ENCODE results near the gene PEAK1. TPM values are rescaled to one million over a fixed set of nuclear protein-coding genes. Genes with fewer than 3 reads are reported as not detected.

Gene PEAK1
- polyA plus RNA-seq, 2 of the 4 experiments (the other 2 are of a cell fraction) = 7.5 to 13.7 TPM

DNA sequence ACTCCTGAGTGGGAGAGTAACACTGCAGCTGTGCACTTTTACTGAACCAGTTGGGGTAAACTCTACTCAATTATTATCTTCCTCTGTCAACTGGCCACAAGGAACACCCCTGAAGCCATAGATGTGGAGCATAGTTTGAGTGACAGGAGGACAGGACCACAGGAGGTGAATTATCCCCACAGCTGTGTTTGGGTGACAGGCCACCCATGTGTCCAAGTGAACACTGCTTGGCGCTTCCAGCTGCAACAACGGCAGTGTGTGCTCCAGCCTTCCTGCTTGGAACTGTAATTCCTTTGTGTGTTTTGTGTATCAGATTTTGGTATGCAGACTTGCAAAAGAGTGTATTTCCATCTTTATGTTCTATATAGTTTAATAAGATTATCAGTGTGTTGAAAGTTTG is 328.8 kb downstream of the PEAK1 start (continued):
- TF ChIP-seq ESRRA (IDR thresholded peaks at IDR 0.05; ENCODE audit: borderline replicate concordance, low read length) (no peak), MYC (IDR thresholded peaks at IDR 0.05; ENCODE audit: borderline replicate concordance, low read length) (no peak)
- TF ChIP-seq, protein P1, sequence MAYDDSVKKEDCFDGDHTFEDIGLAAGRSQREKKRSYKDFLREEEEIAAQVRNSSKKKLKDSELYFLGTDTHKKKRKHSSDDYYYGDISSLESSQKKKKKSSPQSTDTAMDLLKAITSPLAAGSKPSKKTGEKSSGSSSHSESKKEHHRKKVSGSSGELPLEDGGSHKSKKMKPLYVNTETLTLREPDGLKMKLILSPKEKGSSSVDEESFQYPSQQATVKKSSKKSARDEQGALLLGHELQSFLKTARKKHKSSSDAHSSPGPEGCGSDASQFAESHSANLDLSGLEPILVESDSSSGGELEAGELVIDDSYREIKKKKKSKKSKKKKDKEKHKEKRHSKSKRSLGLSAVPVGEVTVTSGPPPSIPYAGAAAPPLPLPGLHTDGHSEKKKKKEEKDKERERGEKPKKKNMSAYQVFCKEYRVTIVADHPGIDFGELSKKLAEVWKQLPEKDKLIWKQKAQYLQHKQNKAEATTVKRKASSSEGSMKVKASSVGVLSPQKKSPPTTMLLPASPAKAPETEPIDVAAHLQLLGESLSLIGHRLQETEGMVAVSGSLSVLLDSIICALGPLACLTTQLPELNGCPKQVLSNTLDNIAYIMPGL (CRISPR knock-in tag; IDR thresholded peaks at IDR 0.05; ENCODE audit: borderline replicate concordance) = no peak

DNA sequence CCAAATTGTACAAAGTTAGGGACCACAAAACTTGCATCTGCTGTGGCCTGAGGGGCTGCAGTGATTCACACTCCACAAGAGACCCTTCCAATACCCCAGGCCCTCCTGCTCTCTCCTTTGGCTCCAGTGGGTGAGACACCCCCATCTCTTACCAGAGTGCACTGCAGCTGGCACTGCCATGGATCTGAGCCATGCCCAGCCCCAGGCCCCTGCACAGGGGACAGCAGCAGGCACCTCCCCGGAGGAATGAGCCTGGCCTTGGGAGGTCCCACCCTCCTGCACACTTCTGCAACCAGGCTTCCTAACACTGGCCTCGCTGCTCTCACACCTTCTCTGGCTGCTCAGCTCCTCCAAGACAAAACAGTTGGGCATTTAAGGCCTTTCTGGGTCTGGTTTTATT is 332.7 kb downstream of the PEAK1 start:
- WGBS (ENCODE audit: missing lambda C conversion rate) = 74% methylated on average over 2 of the region's 2 CpGs
- FAIRE-seq = no peak

DNA sequence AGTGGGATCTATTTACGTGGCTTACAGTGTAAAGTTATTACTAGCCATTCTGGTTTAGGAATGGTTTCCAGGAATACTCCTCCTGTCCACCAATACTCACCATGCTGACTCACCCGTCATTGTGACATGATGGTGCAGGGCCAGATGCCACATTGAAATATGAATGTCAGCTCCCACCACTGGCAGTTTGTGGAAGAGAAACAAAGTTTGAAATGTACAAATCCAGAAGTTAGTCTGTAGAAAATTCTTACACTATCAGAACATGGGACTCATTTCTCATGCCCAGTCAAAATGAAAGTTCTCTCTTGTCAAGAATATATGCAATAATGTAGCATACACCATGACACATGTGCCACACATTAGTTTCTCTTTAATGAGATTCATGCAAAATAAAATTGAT is 334.6 kb downstream of the PEAK1 start:
- H3K9me3 ChIP-seq = no peaks in the 10 kb centered on the region
- H3K27ac ChIP-seq = no peak overlapping the region
- POLR2A ChIA-PET = no interaction called here
- TF ChIP-seq MAZ (IDR thresholded peaks at IDR 0.05; ENCODE audit: borderline replicate concordance, low read depth, low read length) = no peak
- no peak for TF ChIP-seq BHLHE40 (IDR thresholded peaks at IDR 0.05; ENCODE audit: low read depth, low read length)
- no peak for TF ChIP-seq CHD4 (IDR thresholded peaks at IDR 0.05; ENCODE audit: borderline replicate concordance)
- CTCF ChIA-PET = no interaction called here
- H3K4me1 ChIP-seq = no peaks in the 10 kb centered on the region
- DNase-seq (ENCODE audit: low read depth in 1 of 2, low spot score in 1 of 2) = no peak
- no peak for ATAC-seq
- WGBS (ENCODE audit: missing lambda C conversion rate) = 44% methylated on average over 2 of the region's 2 CpGs
- H3K4me2 ChIP-seq = no peak overlapping the region
- H3K4me3 ChIP-seq = no peak overlapping the region
- no peak for FAIRE-seq

More for the DNA sequence above, 332.7 kb downstream of the PEAK1 start:
- ChIA-PET CTCF (interaction anchor here (0.6 to 3.0 kb wide), 4 partner anchors 13 to 546 kb away, joined by 3 to 9 read pairs (median 4); no protein-coding TSS in a partner anchor), POLR2A (no interaction called here)
- Histone ChIP-seq H3K9me3 (no peaks in the 10 kb centered on the region), H3K4me2 (no peak overlapping the region), H3K4me1 (no peaks in the 10 kb centered on the region), H3K27ac (no peak overlapping the region), H3K4me3 (no peak overlapping the region)
- DNase-seq (ENCODE audit: low read depth in 1 of 2, low spot score in 1 of 2) (no peak), ATAC-seq (no peak)
- TF ChIP-seq ESRRA (IDR thresholded peaks at IDR 0.05; ENCODE audit: borderline replicate concordance, low read length) = no peak
- TF ChIP-seq MAFK (IDR thresholded peaks at IDR 0.05; ENCODE audit: partially characterized antibody) = no peak
- 0 out of 2 replicates have a peak, but pooled peaks have one; percentile 7 for TF ChIP-seq POLR2A (IDR thresholded peaks at IDR 0.05; ENCODE audit: low read length)
- TF ChIP-seq CEBPB (IDR thresholded peaks at IDR 0.05) = no peak
- TF ChIP-seq, protein P2, sequence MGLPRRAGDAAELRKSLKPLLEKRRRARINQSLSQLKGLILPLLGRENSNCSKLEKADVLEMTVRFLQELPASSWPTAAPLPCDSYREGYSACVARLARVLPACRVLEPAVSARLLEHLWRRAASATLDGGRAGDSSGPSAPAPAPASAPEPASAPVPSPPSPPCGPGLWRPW (IDR thresholded peaks at IDR 0.05) = no peak

DNA sequence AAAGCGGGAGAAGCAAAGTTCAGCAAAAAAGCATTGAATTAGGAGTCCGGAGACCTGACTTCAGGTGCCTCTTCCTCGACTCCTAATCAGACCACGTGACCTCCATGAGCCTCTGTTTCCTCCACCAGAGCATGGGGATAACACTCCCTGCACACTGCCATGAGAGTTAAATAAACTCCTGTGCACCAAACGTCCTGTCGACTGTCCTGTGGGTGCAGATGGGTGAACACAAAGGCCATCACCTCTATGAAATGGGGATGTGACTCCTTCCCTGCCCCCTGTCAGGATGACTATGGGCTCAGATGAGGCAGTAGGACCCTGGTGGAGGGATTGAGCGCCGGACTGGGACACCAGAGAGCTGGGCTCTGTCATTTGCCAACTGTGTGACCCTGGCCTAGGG is 335.5 kb downstream of the PEAK1 start:
- Histone ChIP-seq H3K27ac (no peak overlapping the region), H3K4me3 (no peak overlapping the region), H3K4me1 (no peaks in the 10 kb centered on the region), H3K4me2 (no peak overlapping the region), H3K9me3 (no peaks in the 10 kb centered on the region)
- WGBS (ENCODE audit: missing lambda C conversion rate) = 79% methylated on average over 7 of the region's 8 CpGs
- ChIA-PET POLR2A (no interaction called here), CTCF (no interaction called here)
- DNase-seq (ENCODE audit: low read depth in 1 of 2, low spot score in 1 of 2) (no peak), FAIRE-seq (no peak), ATAC-seq (no peak)
- TF ChIP-seq JUNB (IDR thresholded peaks at IDR 0.05) (no peak), BHLHE40 (IDR thresholded peaks at IDR 0.05; ENCODE audit: low read depth, low read length) (no peak), EHMT2 (IDR thresholded peaks at IDR 0.05; ENCODE audit: low read depth) (no peak), PHF8 (IDR thresholded peaks at IDR 0.05; ENCODE audit: borderline replicate concordance, low read depth) (no peak)

DNA sequence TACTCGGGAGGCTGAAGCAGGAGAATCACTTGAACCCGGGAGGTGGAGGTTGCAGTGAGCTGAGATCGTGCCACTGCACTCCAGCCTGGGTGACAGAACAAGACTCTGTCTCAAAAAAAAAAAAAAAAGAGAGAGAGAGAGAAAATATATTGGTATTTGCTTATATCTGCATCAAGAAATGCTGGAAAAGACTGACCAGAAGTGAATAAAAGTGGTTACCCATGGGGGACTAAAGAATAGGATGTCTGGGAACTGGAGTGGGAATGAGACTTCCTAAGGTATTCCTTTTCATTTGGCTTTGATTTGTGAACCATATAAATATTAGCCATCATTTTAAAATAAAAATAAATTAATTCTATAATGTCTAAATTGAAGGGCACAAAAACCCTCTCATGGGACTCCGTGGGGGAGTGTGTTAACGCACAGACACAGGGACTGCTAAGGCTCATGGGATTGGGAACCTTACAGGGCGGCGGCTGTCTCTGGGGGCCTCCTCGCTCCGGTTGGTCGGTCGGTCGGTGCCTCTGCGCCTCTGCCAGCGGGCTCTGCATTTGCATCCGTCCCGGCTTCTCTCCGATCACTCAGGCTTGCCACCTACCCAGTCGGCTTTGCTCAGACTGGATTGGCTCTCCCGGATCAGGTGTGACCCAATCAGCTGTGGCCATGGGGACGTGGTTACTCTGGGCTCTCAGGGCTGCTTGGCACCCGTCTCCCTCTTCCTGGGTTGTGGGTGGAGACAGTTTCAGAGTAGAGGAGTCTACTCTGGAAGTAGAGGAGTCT is 336.3 kb downstream of the PEAK1 start:
- POLR2A ChIA-PET = no interaction called here
- peak; percentile 82 to 85 for DNase-seq (ENCODE audit: low read depth in 1 of 2, low spot score in 1 of 2)
- ATAC-seq = peak; percentile 95 to 99
- H3K4me3 ChIP-seq = peak overlapping the region; percentile 29; the same call in 2 of the 3 replicates
- CTCF ChIA-PET = interaction anchor here (0.6 kb wide), 1 partner anchor 18 kb away, joined by 4 read pairs; no protein-coding TSS in a partner anchor
- WGBS (ENCODE audit: missing lambda C conversion rate) = 49% methylated on average over 21 of the region's 21 CpGs
- TF ChIP-seq POLR2A (IDR thresholded peaks at IDR 0.05; ENCODE audit: low read length) = peak; percentile 27; the same call in 1 of the 2 replicates
- 0 out of 2 replicates have a peak, but pooled peaks have one; percentile 35 for TF ChIP-seq RFX5 (IDR thresholded peaks at IDR 0.05)
- no peak for TF ChIP-seq BHLHE40 (IDR thresholded peaks at IDR 0.05; ENCODE audit: low read depth, low read length)
- TF ChIP-seq, protein P3, sequence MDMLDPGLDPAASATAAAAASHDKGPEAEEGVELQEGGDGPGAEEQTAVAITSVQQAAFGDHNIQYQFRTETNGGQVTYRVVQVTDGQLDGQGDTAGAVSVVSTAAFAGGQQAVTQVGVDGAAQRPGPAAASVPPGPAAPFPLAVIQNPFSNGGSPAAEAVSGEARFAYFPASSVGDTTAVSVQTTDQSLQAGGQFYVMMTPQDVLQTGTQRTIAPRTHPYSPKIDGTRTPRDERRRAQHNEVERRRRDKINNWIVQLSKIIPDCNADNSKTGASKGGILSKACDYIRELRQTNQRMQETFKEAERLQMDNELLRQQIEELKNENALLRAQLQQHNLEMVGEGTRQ (IDR thresholded peaks at IDR 0.05) = peak; percentile 53
- no peaks in the 10 kb centered on the region for H3K4me1 ChIP-seq
- no peak for FAIRE-seq
- 0 out of 6 replicates have a peak overlapping the region, but pooled peaks have one; percentile 13 to 29 for H3K27ac ChIP-seq
- H3K9me3 ChIP-seq = no peaks in the 10 kb centered on the region
- H3K4me2 ChIP-seq = peak overlapping the region; percentile 65

All from A549 (cell line).